ENCODE measurements around the gene RBBP5.

The RBBP5 gene

DNA sequence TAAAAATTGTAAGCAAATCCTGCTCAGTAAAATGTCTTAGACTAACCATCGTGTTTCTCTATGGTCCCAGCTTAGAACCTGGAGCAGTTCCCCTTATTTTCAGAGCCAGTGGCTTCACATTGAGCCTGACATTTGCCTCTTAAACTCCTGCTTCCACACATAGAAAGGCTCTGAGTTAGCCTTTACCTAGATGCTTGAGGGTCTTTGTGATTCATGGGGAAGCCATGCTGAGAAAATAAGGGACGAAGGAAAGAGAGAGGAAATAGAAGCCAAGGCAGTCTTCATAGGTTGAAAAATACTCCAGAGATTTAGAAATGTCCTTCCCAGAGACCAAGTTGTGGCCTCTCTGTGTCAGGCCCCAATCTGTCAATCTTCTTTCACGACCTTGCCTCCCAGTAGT is 16.1 kb upstream of the RBBP5 start:
- TF ChIP-seq, protein P1, sequence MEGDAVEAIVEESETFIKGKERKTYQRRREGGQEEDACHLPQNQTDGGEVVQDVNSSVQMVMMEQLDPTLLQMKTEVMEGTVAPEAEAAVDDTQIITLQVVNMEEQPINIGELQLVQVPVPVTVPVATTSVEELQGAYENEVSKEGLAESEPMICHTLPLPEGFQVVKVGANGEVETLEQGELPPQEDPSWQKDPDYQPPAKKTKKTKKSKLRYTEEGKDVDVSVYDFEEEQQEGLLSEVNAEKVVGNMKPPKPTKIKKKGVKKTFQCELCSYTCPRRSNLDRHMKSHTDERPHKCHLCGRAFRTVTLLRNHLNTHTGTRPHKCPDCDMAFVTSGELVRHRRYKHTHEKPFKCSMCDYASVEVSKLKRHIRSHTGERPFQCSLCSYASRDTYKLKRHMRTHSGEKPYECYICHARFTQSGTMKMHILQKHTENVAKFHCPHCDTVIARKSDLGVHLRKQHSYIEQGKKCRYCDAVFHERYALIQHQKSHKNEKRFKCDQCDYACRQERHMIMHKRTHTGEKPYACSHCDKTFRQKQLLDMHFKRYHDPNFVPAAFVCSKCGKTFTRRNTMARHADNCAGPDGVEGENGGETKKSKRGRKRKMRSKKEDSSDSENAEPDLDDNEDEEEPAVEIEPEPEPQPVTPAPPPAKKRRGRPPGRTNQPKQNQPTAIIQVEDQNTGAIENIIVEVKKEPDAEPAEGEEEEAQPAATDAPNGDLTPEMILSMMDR (conservative IDR thresholded peaks at IDR 0.05; ENCODE audit: low read depth, low read length), result no peak
- no peaks in the 10 kb centered on the region for H3K36me3 ChIP-seq (ENCODE audit: insufficient read depth)
- H4K20me1 ChIP-seq (ENCODE audit: insufficient read depth), result no peaks in the 10 kb centered on the region
- no peak overlapping the region for H3K27ac ChIP-seq
- H2AFZ ChIP-seq (ENCODE audit: low read depth), result no peak overlapping the region
- H3K4me2 ChIP-seq, result no peak overlapping the region
- no peaks in the 10 kb centered on the region for H3K27me3 ChIP-seq (ENCODE audit: insufficient read depth, low read depth)
- H3K4me1 ChIP-seq (ENCODE audit: low read depth, poor library complexity, severe bottlenecking), result peaks cover 28% of the 10 kb centered on the region
- no peaks in the 10 kb centered on the region for H3K79me2 ChIP-seq (ENCODE audit: insufficient read depth, low read depth)
- H3K9ac ChIP-seq, result no peak overlapping the region
- no peak overlapping the region for H3K4me3 ChIP-seq (IDR thresholded peaks at IDR 0.05; ENCODE audit: insufficient read depth, low read depth, low read length)

DNA sequence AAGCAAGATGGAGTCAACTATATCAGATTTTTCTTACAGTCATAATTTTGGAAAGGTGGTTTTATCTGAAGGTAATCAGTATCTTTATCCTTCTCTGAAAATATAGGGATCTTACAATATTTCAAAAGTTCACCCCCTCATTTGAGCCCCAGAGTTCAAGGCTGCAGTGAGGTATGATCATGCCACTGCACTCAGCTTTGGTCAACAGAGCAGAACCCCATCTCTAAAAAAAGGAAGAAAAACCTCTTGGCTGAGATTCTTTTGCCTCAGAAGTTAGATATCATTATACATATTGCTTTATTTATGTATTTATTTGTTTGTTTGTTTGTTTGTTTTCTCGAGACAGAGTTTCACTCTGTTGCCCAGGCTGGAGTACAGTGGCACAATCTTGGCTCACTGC is 11.5 kb upstream of the RBBP5 start:
- Histone ChIP-seq H2AFZ (ENCODE audit: low read depth) (no peak overlapping the region), H3K36me3 (ENCODE audit: insufficient read depth) (no peaks in the 10 kb centered on the region), H3K79me2 (ENCODE audit: insufficient read depth, low read depth) (no peaks in the 10 kb centered on the region), H4K20me1 (ENCODE audit: insufficient read depth) (no peaks in the 10 kb centered on the region), H3K27me3 (ENCODE audit: insufficient read depth, low read depth) (no peaks in the 10 kb centered on the region), H3K27ac (no peak overlapping the region), H3K9ac (no peak overlapping the region), H3K4me2 (no peak overlapping the region), H3K4me3 (IDR thresholded peaks at IDR 0.05; ENCODE audit: insufficient read depth, low read depth, low read length) (no peak overlapping the region), H3K4me1 (ENCODE audit: low read depth, poor library complexity, severe bottlenecking) (peaks cover 16% of the 10 kb centered on the region)
- TF ChIP-seq, protein P1 (conservative IDR thresholded peaks at IDR 0.05; ENCODE audit: low read depth, low read length), result no peak

DNA sequence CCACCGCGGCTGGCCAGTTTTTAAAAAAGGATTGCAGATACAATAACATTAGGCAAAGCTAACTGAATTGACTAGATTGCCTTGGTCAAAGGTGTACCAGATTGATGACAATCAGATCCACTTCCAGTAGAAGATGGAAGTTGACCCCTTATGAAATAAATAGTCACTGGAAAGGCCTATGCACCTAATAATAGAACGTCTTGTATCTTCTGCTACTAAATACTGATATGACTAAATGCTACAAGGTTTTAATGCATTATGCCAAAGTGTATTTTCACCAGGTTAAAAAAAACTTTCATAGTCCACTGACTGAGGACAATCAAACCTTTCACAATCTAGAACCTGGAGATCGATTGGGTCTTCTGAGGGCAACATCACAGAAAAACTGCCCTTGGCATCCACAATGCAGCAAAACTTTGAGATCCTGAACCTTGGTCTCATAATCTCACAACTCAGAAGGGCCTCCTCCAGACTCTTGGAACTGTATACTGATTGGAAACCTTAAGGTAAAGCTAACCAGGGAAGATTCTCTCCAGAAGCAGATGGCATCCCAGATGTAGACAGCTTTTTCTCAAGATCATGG is 7.8 kb upstream of the RBBP5 start:
- Histone ChIP-seq H2AFZ (ENCODE audit: low read depth) (no peak overlapping the region), H3K9ac (no peak overlapping the region), H3K79me2 (ENCODE audit: insufficient read depth, low read depth) (no peaks in the 10 kb centered on the region), H3K4me3 (IDR thresholded peaks at IDR 0.05; ENCODE audit: insufficient read depth, low read depth, low read length) (no peak overlapping the region), H3K4me1 (ENCODE audit: low read depth, poor library complexity, severe bottlenecking) (peaks cover 3% of the 10 kb centered on the region), H3K27me3 (ENCODE audit: insufficient read depth, low read depth) (no peaks in the 10 kb centered on the region), H3K36me3 (ENCODE audit: insufficient read depth) (no peaks in the 10 kb centered on the region), H3K27ac (no peak overlapping the region), H4K20me1 (ENCODE audit: insufficient read depth) (no peaks in the 10 kb centered on the region), H3K4me2 (no peak overlapping the region)
- TF ChIP-seq, protein P1 (conservative IDR thresholded peaks at IDR 0.05; ENCODE audit: low read depth, low read length), result no peak

DNA sequence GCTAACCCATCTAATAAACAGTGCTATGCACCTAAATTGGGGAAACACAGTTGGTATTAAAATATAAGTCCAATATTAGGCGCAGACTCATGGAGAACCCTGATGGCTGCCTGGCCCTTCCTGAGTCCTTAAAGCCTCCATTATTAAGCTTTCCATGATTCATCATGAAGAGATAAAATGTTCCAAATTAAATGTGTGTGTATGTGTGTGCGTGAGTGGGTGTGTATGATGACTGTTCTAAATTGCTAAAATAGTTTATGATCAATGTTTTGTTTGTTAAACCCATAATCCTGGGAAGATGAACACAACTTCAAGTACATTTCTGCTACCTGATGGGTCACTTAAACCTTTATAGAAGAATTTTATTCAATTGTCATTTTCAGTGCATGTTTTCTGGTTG is 6.3 kb upstream of the RBBP5 start:
- Histone ChIP-seq H3K4me1 (ENCODE audit: low read depth, poor library complexity, severe bottlenecking) (peaks cover 3% of the 10 kb centered on the region), H3K27me3 (ENCODE audit: insufficient read depth, low read depth) (no peaks in the 10 kb centered on the region), H3K9ac (no peak overlapping the region), H3K4me3 (IDR thresholded peaks at IDR 0.05; ENCODE audit: insufficient read depth, low read depth, low read length) (no peak overlapping the region), H3K4me2 (no peak overlapping the region), H2AFZ (ENCODE audit: low read depth) (no peak overlapping the region), H3K36me3 (ENCODE audit: insufficient read depth) (no peaks in the 10 kb centered on the region), H4K20me1 (ENCODE audit: insufficient read depth) (no peaks in the 10 kb centered on the region), H3K79me2 (ENCODE audit: insufficient read depth, low read depth) (no peaks in the 10 kb centered on the region), H3K27ac (no peak overlapping the region)
- TF ChIP-seq, protein P1 (conservative IDR thresholded peaks at IDR 0.05; ENCODE audit: low read depth, low read length), result no peak
